Epithelial cell of esophagus (primary cell): ENCODE measurements around the gene SNX24.

Source experiments
- DNase-seq: peaks from one replicate; pipeline ENCODE4 v3.0.0; 2010; ENCODE audit warnings: low read depth
- H3K4me3 ChIP-seq: 2 replicates; pipeline ENCODE4 v1.5.1; 2011; ENCODE audit warnings: mild to moderate bottlenecking, low read length, control low read depth
- TF ChIP-seq, protein P1 (sequence below): IDR thresholded peaks from 2 replicates; pipeline ENCODE4 v1.5.1; 2011; ENCODE audit warnings: low read depth, mild to moderate bottlenecking, low read length, control low read depth, inconsistent platforms; ENCODE audit not compliant: insufficient read depth; ENCODE audit errors: missing control alignments

The SNX24 gene

DNA sequence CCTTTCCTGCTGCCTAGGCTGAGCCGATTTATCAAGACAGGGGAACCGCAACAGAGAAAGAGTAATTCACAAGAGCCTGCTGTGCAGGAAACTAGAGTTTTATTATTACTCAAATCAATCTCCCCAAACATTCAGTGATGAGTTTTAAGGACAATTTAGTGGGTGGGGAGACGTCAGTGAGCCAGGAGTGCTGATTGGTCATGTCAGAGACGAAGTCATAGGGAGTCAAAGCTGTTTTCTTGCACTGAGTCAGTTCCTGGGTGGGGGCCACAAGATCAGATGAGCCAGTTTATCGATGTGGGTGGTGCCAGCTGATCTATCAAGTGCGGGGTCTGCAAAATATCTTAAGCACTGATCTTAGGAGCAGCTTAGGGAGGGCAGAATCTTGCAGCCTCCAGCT is 19.0 kb downstream of the SNX24 start:
- TF ChIP-seq, protein P1, sequence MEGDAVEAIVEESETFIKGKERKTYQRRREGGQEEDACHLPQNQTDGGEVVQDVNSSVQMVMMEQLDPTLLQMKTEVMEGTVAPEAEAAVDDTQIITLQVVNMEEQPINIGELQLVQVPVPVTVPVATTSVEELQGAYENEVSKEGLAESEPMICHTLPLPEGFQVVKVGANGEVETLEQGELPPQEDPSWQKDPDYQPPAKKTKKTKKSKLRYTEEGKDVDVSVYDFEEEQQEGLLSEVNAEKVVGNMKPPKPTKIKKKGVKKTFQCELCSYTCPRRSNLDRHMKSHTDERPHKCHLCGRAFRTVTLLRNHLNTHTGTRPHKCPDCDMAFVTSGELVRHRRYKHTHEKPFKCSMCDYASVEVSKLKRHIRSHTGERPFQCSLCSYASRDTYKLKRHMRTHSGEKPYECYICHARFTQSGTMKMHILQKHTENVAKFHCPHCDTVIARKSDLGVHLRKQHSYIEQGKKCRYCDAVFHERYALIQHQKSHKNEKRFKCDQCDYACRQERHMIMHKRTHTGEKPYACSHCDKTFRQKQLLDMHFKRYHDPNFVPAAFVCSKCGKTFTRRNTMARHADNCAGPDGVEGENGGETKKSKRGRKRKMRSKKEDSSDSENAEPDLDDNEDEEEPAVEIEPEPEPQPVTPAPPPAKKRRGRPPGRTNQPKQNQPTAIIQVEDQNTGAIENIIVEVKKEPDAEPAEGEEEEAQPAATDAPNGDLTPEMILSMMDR = no peak
- DNase-seq = no peak
- H3K4me3 ChIP-seq = no peak overlapping the region

DNA sequence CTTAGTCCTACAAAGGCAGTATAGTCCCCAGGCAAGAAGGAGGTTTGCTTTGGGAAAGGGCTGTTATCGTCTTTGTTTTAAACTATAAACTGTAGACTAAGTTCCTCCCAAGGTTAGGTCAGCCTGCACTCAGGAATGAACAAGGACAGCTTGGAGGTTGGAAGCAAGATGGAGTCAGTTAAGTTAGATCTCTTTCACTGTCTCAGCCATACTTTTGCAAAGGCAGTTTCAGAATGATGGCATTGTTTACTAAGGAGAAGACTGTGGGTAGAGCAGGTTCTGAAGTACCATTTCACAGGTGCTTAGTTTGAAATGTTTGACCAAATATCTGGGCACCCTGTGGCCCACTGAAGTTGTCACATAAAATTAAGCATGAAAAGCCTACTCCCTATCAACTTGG is 19.4 kb downstream of the SNX24 start:
- no peak overlapping the region for H3K4me3 ChIP-seq
- DNase-seq = no peak
- TF ChIP-seq, protein P1 = no peak

DNA sequence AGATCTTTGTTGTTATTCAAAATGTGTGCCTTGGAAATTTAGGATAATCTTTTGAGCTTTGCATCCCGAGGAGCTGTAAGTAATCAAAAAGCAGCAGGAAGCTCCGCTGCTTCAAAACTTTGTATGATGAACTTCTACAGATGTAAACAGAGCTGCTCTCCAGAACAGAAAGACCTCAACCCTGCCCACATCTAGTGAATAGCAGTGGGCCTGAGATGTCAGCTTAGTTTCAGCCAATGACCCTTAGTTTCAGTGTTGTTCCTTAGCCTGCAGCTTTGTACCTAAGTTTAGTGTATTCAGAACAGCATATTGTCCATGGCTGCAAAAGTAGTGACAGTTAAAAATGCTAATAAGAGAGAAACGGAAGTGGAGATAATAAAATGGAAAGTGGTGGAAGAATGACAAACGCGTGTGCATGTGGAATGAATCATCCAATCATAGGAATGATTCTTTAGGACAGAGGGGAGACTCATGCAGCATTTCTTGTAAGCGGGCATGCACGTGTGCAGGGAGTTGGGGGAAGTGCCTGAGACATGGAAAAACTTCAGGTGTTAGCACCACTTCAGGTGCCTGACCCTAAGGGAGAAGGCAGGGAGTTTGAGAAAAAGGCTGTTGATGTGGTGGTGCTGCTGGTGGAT is 24.9 kb downstream of the SNX24 start:
- DNase-seq = no peak
- no peak overlapping the region for H3K4me3 ChIP-seq
- TF ChIP-seq, protein P1 = no peak

DNA sequence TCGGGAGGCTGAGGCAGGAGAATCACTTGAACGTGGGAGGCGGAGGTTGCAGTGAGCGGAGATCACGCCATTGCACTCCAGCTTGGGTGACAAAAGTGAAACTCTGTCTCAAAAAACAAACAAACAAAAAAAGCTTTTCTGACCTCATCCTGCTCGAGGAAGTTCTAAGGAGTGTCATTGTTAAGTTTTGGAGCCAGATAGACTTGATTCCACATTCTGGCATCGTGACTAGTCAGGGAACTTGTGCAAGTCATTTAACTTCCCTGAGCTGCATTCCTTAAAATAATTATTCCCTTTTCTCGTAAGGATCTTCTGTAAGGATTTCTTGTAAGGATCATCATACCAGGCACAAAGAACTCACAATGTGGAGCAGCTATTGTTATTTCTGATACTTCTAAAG is 26.2 kb downstream of the SNX24 start:
- DNase-seq = peak; percentile 64
- TF ChIP-seq, protein P1 = no peak

GRCh38 chr5:122874179-122874875 is 28.9 kb downstream of the SNX24 start:
- TF ChIP-seq, protein P1 = no peak
- no peak for DNase-seq
- no peak overlapping the region for H3K4me3 ChIP-seq

More for the DNA sequence above, 26.2 kb downstream of the SNX24 start:
- H3K4me3 ChIP-seq = no peak overlapping the region

GRCh38 chr5:122877518-122877917 is 32.1 kb downstream of the SNX24 start:
- no peak for DNase-seq
- TF ChIP-seq, protein P1 = no peak
- no peak overlapping the region for H3K4me3 ChIP-seq
